ENCODE data around the gene MEIS2. TPM values are rescaled to one million over a fixed set of nuclear protein-coding genes. Genes with fewer than 3 reads are reported as not detected.

Gene MEIS2
- total RNA-seq, 2 donors from 2014 or later: 7.1 to 9.7 TPM

DNA sequence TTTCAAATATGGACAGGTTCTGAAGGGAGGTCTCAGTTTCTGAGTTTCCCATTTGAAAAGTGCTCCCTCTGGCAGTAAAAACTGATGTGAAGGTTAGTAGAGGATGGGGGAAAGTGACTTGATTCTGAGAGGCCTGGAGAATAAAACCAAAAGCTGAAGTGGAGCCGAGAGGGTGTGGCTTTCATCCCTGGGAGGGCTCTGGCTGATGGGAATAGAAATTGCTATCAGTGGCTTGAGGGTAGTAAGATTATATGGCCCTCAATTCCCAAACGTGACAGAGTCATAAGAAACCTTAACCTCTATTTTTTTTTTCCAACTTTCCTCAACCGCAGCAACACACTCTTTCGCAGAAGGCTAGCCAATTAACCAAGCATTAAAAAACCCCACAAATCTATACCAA is 185.9 kb downstream of the MEIS2 start:
- TF ChIP-seq CTCF (conservative IDR thresholded peaks at IDR 0.05): no peak
- Mint-ChIP-seq H3K27ac (no peak overlapping the region), H3K4me1 (peaks cover 22% of the 10 kb centered on the region), H3K4me3 (no peak overlapping the region), H3K27me3 (ENCODE audit: insufficient read depth) (no peaks in the 10 kb centered on the region), H3K9me3 (no peaks in the 10 kb centered on the region), H3K36me3 (ENCODE audit: low read depth) (no peaks in the 10 kb centered on the region)
- Histone ChIP-seq H3K27me3 (ENCODE audit: control insufficient read depth, insufficient read depth, low read length, poor library complexity, severe bottlenecking) (no peaks in the 10 kb centered on the region), H3K9me3 (ENCODE audit: control insufficient read depth, low read length) (no peaks in the 10 kb centered on the region), H3K27ac (ENCODE audit: low read depth, low read length) (no peak overlapping the region), H3K36me3 (ENCODE audit: control insufficient read depth, insufficient read depth, low read length) (no peaks in the 10 kb centered on the region), H3K4me3 (ENCODE audit: low read length) (no peak overlapping the region), H3K4me1 (ENCODE audit: control insufficient read depth, insufficient read depth, low read length) (peaks cover 8% of the 10 kb centered on the region), H3K9ac (ENCODE audit: extremely low read depth, low read length, poor library complexity, severe bottlenecking) (no peak overlapping the region)
- WGBS, 2 experiments (ENCODE audit: insufficient coverage in 1 of 2, insufficient read length in 1 of 2): 63 to 65% methylated on average over 1 to 4 of the region's 4 CpGs
- DNase-seq: no peak

DNA sequence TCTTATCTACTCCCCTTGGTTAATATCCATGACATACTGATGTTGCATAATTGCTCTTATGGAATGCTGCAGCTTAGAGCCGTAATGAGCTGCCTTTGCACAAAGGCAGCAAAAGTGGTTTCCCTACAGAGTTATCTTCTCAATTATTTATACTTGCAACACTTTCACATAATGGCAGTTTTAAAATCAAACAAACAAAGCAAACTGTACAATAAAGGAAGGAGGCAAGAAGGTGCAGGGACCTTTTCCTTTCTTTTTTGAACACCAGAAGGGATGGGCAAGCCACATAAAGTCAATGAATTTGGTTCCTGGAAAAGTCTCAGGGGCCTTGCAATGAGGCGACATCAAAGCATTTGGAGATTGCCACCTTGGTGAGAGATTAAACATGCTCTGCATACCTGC is 188.0 kb downstream of the MEIS2 start:
- H3K27ac Mint-ChIP-seq: no peak overlapping the region
- Histone ChIP-seq H3K27ac (ENCODE audit: low read depth, low read length) (no peak overlapping the region), H3K27me3 (ENCODE audit: control insufficient read depth, insufficient read depth, low read length, poor library complexity, severe bottlenecking) (no peaks in the 10 kb centered on the region), H3K9ac (ENCODE audit: extremely low read depth, low read length, poor library complexity, severe bottlenecking) (no peak overlapping the region), H3K36me3 (ENCODE audit: control insufficient read depth, insufficient read depth, low read length) (no peaks in the 10 kb centered on the region), H3K4me3 (ENCODE audit: low read length) (no peak overlapping the region), H3K4me1 (ENCODE audit: control insufficient read depth, insufficient read depth, low read length) (peaks cover 8% of the 10 kb centered on the region), H3K9me3 (ENCODE audit: control insufficient read depth, low read length) (no peaks in the 10 kb centered on the region)
- H3K9me3 Mint-ChIP-seq: no peaks in the 10 kb centered on the region
- no peak for DNase-seq
- no peak overlapping the region for H3K4me3 Mint-ChIP-seq
- H3K4me1 Mint-ChIP-seq: peaks cover 17% of the 10 kb centered on the region
- WGBS, 2 experiments (ENCODE audit: insufficient coverage in 1 of 2, insufficient read length in 1 of 2): 81% methylated on average over 2 of the region's 2 CpGs; no CpG with 5 or more reads in 1 of the 2 experiments
- H3K36me3 Mint-ChIP-seq (ENCODE audit: low read depth): no peaks in the 10 kb centered on the region
- TF ChIP-seq CTCF (conservative IDR thresholded peaks at IDR 0.05): no peak
- no peaks in the 10 kb centered on the region for H3K27me3 Mint-ChIP-seq (ENCODE audit: insufficient read depth)

DNA sequence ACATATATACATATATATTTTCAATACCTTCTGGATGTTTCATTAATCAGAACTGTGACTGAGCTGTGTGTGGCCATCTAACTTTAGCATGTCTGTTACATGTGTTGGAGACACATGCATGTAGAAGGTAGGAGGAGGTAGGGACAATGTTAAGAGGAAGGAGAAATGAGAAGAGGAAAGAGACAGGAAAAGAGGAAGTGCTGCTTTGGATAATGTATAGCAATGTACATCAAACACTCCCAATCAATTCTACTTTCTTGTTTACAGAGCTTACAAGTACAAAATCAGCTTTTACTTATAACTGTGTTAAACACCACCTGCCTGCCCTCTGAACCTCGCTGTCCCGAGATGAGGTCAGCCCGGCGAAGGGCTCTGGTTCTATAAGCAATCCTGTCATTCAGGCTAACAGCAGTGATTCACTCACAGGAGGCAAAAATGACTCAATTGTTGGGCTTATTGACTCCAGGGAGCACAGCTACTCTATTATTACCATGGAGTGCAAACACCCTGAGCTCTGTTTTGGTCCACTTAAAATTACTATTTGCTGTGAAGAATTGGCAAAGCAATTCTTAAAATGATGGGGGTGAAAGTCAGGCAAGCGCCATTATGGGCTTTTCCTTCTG is 188.9 kb downstream of the MEIS2 start:
- DNase-seq: no peak
- H3K36me3 Mint-ChIP-seq (ENCODE audit: low read depth): no peaks in the 10 kb centered on the region
- peaks cover 17% of the 10 kb centered on the region for H3K4me1 Mint-ChIP-seq
- Histone ChIP-seq H3K4me3 (ENCODE audit: low read length) (no peak overlapping the region), H3K4me1 (ENCODE audit: control insufficient read depth, insufficient read depth, low read length) (peaks cover 8% of the 10 kb centered on the region), H3K27ac (ENCODE audit: low read depth, low read length) (no peak overlapping the region), H3K36me3 (ENCODE audit: control insufficient read depth, insufficient read depth, low read length) (no peaks in the 10 kb centered on the region), H3K9ac (ENCODE audit: extremely low read depth, low read length, poor library complexity, severe bottlenecking) (no peak overlapping the region), H3K9me3 (ENCODE audit: control insufficient read depth, low read length) (no peaks in the 10 kb centered on the region), H3K27me3 (ENCODE audit: control insufficient read depth, insufficient read depth, low read length, poor library complexity, severe bottlenecking) (no peaks in the 10 kb centered on the region)
- no peak overlapping the region for H3K4me3 Mint-ChIP-seq
- WGBS, 2 experiments (ENCODE audit: insufficient coverage in 1 of 2, insufficient read length in 1 of 2): 75 to 93% methylated on average over 4 to 5 of the region's 5 CpGs
- TF ChIP-seq CTCF (conservative IDR thresholded peaks at IDR 0.05): no peak
- H3K27me3 Mint-ChIP-seq (ENCODE audit: insufficient read depth): no peaks in the 10 kb centered on the region
- H3K9me3 Mint-ChIP-seq: no peaks in the 10 kb centered on the region
- no peak overlapping the region for H3K27ac Mint-ChIP-seq
